HK-2 (cell line): ENCODE results near the gene SCN3B.
A peak's percentile ranks its signal among the peaks of the same experiment; 100 is the strongest.

Experiments
- DNase-seq: peaks from one replicate; pipeline ENCODE4 v3.0.0-alpha.2; 2018; ENCODE audit not compliant: unreplicated experiment

Gene SCN3B

GRCh38 chr11:123597859-123598258 is 56.6 kb downstream of the SCN3B start:
- no peak for DNase-seq

GRCh38 chr11:123594921-123595320 is 59.5 kb downstream of the SCN3B start:
- no peak for DNase-seq

- no peak for DNase-seq
Observed at GRCh38 chr11:123594188-123594901, 60.1 kb downstream of the SCN3B start.

- DNase-seq, result no peak
Observed at GRCh38 chr11:123593570-123593969, 60.9 kb downstream of the SCN3B start.

- DNase-seq, result peak; percentile 59
Observed at GRCh38 chr11:123590296-123590912, 64.0 kb downstream of the SCN3B start.

- DNase-seq, result no peak
Observed at GRCh38 chr11:123588864-123589262, 65.6 kb downstream of the SCN3B start.

GRCh38 chr11:123588117-123588863 is 66.1 kb downstream of the SCN3B start:
- no peak for DNase-seq

GRCh38 chr11:123587559-123587958 is 66.9 kb downstream of the SCN3B start:
- no peak for DNase-seq

- no peak for DNase-seq
Observed at GRCh38 chr11:123587044-123587443, 67.4 kb downstream of the SCN3B start.

- no peak for DNase-seq
Observed at GRCh38 chr11:123586568-123586967, 67.9 kb downstream of the SCN3B start.

GRCh38 chr11:123585706-123586105 is 68.7 kb downstream of the SCN3B start:
- no peak for DNase-seq

GRCh38 chr11:123585206-123585605 is 69.2 kb downstream of the SCN3B start:
- DNase-seq, result no peak

- DNase-seq, result no peak
Observed at GRCh38 chr11:123584737-123585136, 69.7 kb downstream of the SCN3B start.

- DNase-seq, result no peak
Observed at GRCh38 chr11:123584186-123584585, 70.2 kb downstream of the SCN3B start.

- no peak for DNase-seq
Observed at GRCh38 chr11:123582992-123583504, 71.4 kb downstream of the SCN3B start.

GRCh38 chr11:123581651-123582399 is 72.6 kb downstream of the SCN3B start:
- DNase-seq, result no peak

GRCh38 chr11:123580557-123581275 is 73.7 kb downstream of the SCN3B start:
- DNase-seq, result peak; percentile 59

- no peak for DNase-seq
Observed at GRCh38 chr11:123580137-123580536, 74.3 kb downstream of the SCN3B start.

- DNase-seq, result no peak
Observed at GRCh38 chr11:123579482-123579812, 75.0 kb downstream of the SCN3B start.
